H7 (cell line): ENCODE data around the gene PHRF1. TPM values are rescaled to one million over a fixed set of nuclear protein-coding genes. Genes with fewer than 3 reads are reported as not detected.
A peak's percentile ranks its signal among the peaks of the same experiment; 100 is the strongest.
"Not testable (repeated sequence)": the region's sequence is repeated elsewhere in the genome, so short reads cannot be mapped to it uniquely, and the experiment has no call there.

ENCODE experiments used
- DNase-seq: peaks from one replicate; pipeline ENCODE4 v3.0.0; 2012
- H3K27me3 ChIP-seq: 2 replicates; pipeline ENCODE4 v1.6.0; 2011; ENCODE audit warnings: mild to moderate bottlenecking, low read length; ENCODE audit not compliant: control insufficient read depth, insufficient read depth
- H3K36me3 ChIP-seq: replicated peaks from 2 replicates; pipeline ENCODE4 v1.5.1; 2011; ENCODE audit warnings: low read length; ENCODE audit not compliant: control insufficient read depth, insufficient read depth
- H3K4me3 ChIP-seq: 2 replicates; pipeline ENCODE4 v1.5.1; 2011; ENCODE audit warnings: low read depth, mild to moderate bottlenecking, control low read depth, low read length, moderate library complexity; ENCODE audit not compliant: insufficient read depth
- total RNA-seq: library from RNA; depleted of rRNA; stranded (reverse); fragments of >200 nt; shearing (Covaris generic); gene quantifications from 2 replicates; pipeline ENCODE4 v1.2.3, GENCODE V29; 2014

Gene PHRF1
- total RNA-seq, 1 experiment from 2014 or later, result 42.1 TPM

DNA sequence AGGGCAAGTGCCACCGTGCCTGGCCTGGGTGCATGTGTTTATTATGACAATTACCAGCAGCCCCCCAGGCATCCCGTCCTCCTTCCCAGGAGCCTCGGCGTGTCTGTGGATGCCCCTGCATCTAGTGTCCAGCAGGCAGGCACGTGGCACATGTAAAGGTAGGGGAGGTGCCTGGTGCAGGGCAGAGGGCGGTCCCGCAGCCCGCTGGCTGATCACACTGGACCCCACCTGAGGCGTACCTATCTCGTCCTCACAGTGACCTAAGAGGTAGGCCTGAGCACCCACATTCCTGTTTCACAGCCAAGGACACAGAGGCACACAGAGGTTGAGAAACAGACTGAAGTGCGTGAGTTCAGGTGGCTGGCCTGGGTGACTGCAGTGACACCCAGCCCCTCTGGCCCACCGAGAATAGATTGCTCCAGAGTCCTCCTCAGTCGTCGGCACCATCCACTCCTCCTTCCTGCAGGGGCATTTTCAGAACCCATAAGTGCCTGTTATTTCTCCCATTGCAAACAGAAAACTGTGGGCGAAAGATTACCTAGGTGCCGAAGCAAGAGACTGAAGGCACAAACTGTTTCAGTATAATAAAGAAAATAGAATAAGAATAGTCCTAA lies 3.0 kb upstream of the PHRF1 start:
- Histone ChIP-seq H3K36me3 (no peaks in the 10 kb centered on the region), H3K27me3 (peaks cover 23% of the 10 kb centered on the region), H3K4me3 (no peak overlapping the region)
- DNase-seq, result no peak

DNA sequence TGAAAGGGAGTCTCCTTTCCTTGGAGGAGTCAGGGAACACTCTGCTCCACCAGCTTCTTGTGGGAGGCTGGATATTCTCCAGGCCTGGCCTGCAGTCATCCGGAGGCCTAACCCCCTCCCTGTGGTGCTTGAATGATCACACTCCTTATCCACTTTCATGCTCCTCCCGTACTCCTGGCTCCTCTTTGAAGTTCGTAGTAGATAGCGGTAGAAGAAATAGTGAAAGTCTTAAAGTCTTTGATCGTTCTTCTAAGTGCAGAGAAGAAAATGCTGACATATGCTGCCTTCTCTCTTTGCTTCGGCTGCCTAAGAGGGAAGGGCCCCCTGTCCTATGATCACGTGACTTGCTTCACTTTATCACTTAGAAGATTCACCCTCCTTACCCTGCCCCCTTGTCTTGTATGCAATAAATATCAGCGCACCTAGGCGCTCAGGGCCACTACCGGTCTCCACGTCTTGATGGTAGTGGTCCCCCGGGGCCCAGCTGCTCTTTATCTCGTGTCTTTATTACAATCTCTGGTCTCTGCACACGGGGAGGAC lies 2.2 kb upstream of the PHRF1 start:
- H3K36me3 ChIP-seq, H3K4me3 ChIP-seq, DNase-seq: not testable (repeated sequence)
- H3K27me3 ChIP-seq, result peaks cover 20% of the 10 kb centered on the region

DNA sequence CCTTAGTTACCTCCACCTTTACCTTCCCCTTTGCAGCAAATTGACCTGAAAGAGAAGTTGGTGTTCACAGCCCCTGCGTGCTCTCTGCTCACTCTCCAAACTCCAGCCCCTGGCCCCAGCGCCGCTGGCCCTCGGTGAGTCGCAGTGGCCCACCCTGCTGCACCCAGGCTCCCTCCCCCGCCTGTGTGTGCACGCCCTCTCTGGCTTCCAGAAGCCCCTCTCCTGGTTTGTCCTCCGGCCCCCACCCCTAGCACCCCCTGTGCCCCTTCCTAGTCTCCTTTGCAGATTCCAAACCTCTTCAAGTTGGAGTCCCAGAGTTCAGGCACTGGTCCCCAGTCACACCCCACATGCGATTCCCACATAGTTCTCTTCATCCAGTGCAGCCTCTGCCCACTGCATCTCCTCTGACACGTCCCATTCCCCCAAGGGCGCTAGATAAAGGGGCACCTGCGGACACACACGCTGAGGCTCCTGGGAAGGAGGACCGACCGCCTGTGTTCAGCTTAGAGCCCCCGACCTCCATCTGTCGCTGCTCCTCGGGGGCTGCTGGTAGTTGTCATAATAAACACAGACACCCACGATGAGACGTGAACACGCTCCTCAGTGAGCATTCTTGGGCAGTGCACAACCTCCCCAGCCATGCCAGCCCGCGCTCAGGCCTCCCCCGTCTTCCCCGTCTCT lies 1.5 kb upstream of the PHRF1 start:
- H3K27me3 ChIP-seq, result peaks cover 18% of the 10 kb centered on the region
- no peaks in the 10 kb centered on the region; the same call in 1 of the 2 replicates for H3K36me3 ChIP-seq
- no peak for DNase-seq
- H3K4me3 ChIP-seq, result peak overlapping the region; percentile 70

DNA sequence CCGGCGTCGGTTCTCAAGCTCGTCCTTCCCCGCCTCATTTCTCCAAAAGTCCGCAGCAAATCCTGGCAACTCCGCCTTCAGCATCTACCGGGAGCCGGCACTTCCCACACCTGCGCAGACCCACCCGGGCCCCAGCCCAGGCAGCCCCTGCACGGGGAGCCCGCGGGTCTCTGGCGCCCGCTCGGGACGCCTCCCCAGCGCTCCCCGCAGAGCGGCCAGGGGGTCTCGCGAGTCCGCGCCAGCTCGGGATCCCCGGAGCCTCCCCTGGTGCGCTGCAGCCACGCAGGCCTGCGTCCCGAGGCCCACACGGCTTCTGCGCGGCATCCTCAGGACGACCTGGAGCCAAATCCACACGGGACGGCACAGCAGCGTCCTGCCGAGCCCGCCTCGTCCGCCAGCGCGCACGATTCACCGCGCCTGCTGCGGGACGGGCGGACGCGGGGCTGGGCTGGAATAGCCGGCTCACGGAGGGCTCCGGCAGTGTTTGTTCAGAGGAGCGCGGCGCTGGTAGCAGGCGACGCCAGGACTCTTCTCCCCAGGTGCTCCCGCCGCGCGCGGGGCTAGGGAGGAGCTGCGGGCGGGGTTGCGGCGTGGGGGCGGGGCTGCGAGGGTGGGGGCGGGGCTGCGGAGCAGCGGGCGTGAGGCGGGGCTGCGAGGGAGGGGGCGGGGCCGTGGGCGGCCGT lies 816 bp upstream of the PHRF1 start:
- peak overlapping the region; percentile 70 for H3K4me3 ChIP-seq
- peak; percentile 83 for DNase-seq
- H3K36me3 ChIP-seq, result no peaks in the 10 kb centered on the region; the same call in 1 of the 2 replicates
- H3K27me3 ChIP-seq, result peaks cover 18% of the 10 kb centered on the region

DNA sequence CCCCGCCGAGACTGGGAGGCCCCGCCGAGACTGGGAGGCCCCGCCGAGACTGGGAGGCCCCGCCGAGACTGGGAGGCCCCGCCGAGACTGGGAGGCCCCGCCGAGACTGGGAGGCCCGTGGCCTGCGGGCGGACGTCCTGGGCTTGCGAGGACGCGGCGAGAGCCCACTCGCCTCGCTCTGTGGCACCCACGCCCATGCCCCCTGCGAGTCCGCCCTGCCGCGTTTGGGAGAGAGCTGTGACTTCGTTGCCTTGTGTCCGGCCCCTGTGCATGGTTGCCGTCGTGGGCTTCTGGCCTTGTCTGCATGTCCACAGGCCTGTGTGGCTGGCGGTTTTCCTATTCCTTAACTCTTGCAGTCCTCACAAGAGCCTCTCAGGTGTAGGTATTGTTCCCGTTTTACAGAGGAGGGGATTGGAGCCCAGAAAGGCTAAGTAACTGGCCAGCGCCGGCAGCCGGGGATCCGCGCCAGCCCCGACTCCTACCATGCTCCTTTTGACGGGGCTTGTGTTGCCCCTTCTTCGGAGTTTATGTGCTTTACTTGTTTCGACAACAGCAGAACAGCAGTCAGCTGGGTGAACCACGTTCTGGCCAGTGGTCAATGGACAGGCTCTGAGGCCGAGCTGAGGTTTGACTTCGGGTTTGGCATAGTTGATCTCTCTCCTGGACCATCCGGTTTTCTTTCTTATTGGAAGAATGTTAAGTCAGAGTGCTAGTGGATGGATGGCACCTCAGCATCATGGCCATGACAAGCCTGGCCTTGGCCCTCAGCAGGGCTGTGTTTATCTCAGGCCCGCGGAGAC lies 741 bp downstream of the PHRF1 start:
- no peak for DNase-seq
- Histone ChIP-seq H3K4me3 (peak overlapping the region; percentile 91), H3K36me3 (peaks cover 6% of the 10 kb centered on the region), H3K27me3 (peaks cover 18% of the 10 kb centered on the region)

DNA sequence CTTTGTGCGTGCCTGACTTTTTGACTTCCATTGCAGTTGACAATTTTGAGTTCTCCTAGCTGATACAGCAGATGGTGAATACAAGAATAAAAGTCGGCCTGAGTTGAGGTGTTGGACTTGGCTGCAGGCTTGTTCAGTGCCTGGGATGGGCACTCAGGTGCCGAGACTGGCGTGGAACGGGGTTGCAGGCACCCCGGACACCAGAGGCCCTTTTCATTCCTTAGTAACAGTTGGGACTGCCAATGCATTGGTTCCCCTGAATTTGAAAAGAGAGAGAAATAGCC lies 1.3 kb downstream of the PHRF1 start:
- Histone ChIP-seq H3K4me3 (peak overlapping the region; percentile 91; the same call in 1 of the 2 replicates), H3K36me3 (peaks cover 6% of the 10 kb centered on the region), H3K27me3 (peaks cover 18% of the 10 kb centered on the region)
- DNase-seq, result no peak

DNA sequence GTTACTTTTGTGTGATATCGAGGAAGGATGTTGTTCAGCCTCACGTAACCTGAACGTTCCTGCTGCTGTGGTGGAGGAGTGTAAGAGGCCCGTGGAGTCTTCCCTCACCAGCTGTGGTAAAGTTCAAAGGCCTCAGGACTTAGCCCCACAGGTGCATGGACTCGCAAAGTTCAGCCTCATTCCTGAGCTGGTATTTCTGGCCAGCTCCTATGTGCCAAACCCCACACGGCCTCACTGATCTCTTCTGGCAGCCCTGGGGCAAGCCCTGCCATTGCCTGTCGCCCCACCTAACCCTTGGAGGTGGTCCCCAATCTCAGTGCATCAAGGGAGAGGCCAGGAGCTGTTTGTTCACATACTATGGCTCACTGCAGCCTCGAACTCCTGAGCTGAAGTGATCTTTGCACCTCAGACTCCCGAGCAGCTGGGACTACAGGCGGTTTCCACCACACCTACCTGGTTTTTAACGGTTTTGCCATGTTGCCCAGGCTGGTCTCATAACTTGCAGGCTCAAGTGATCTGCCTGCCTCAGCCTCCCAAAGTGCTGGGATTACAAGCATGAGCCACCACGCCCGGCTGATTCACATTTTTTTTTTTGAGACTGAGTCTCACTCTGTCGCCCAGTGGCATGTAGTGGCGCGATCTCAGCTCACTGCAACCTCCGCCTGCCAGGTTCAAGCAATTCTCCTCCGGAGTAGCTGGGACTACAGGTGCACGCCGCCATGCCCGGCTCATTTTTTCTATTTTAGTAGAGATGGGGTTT lies 2.2 kb downstream of the PHRF1 start:
- Histone ChIP-seq H3K36me3 (peaks cover 8% of the 10 kb centered on the region), H3K4me3 (no peak overlapping the region), H3K27me3 (peaks cover 15% of the 10 kb centered on the region)
- no peak for DNase-seq

DNA sequence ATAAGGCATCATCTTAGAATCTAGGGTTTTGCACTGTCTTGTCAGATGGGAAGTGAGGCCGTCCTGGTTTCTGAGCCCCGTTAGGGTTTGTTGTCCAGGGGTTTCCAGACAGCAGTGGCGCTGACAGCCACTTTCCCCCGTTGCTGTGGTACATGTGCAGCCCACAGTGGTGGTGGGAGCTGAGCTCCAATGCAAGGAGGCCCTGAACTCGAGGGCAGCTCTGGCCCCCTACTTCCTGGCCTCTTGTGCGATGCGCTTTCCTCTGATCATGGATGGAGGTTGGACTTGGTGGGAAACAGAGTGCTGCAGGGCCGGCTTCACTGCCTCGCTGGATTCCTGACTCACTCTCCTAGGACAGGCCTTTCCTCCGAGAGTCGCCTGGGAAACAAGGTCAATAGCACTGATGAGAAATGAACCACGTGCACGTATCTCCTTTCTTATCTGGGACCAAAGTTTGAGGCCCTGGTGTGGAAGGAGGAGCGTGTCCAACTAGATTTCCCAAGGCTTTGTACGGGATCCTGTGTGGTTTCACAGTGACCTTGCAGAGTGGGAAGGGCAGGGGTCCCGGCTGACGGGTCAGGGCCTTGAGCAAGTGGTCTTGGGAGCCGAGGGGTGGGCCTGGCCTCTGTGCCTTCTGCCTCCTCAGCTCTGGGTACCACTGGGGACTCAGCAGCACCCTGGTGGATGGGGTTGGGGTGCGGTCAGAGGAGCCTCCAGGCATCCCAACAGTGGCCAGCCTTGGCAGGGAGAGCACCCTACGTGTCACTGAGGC lies 3.7 kb downstream of the PHRF1 start:
- H3K36me3 ChIP-seq, result peaks cover 13% of the 10 kb centered on the region
- no peak for DNase-seq
- no peak overlapping the region for H3K4me3 ChIP-seq
- H3K27me3 ChIP-seq, result peaks cover 6% of the 10 kb centered on the region

DNA sequence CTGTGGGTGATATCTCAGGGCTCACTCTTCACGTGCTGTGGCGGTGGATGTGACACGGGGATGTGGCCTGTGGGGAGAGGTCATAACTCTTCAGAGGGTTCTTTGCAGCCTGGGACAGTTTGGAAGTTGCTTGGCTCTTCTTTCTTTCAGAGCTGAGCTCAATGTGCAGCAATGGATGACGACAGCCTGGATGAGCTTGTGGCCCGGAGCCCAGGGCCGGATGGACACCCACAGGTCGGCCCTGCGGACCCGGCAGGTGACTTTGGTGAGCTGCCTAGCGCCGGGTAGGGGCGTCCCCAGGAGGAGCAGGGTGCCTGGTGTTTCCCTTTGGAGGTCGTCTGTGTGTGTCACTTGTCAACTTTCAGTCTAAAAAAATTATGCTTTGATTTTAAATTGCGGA lies 5.1 kb downstream of the PHRF1 start:
- no peak for DNase-seq
- Histone ChIP-seq H3K27me3 (no peaks in the 10 kb centered on the region), H3K4me3 (no peak overlapping the region), H3K36me3 (peaks cover 16% of the 10 kb centered on the region)

DNA sequence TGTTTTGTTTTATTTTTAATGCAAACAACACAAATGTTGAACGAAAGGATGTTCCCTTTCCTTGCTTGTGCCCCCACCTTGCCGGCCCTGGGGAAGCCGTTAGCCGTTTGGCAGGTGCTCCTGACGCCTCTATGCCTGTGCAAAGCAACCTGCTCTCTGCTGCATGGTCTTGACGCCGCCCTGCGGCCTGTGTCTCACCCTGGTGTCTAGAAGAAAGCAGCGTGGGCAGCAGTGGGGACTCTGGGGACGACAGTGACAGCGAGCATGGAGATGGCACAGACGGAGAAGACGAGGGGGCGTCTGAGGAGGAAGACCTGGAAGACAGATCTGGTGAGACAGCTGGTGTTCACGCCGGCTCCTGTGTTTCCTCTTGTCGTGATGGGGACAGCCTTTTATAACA lies 5.5 kb downstream of the PHRF1 start:
- H3K4me3 ChIP-seq, result no peak overlapping the region
- H3K36me3 ChIP-seq, result peaks cover 17% of the 10 kb centered on the region
- no peaks in the 10 kb centered on the region for H3K27me3 ChIP-seq
- DNase-seq, result no peak

DNA sequence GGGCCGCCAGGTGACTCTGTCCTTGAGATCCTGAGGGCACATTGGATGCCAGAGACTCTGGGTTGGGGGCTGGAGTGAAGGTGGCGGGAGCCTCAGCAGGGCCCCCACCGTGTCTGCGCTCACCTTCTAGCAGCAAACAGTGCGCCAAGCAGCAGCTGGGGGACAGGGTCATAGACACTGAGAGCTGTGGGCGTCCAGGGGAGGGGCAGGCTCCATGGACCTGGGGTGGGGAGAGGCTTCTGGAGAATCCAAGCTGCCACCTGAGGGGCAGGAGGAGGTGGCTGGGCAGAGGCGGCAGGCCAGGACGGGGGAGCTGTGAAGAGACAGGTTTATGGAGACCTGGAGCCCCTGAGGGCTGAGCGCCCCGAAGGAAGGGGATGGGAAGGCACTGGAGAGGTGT lies 8.0 kb downstream of the PHRF1 start:
- no peak for DNase-seq
- Histone ChIP-seq H3K36me3 (peaks cover 29% of the 10 kb centered on the region), H3K27me3 (no peaks in the 10 kb centered on the region), H3K4me3 (no peak overlapping the region)

DNA sequence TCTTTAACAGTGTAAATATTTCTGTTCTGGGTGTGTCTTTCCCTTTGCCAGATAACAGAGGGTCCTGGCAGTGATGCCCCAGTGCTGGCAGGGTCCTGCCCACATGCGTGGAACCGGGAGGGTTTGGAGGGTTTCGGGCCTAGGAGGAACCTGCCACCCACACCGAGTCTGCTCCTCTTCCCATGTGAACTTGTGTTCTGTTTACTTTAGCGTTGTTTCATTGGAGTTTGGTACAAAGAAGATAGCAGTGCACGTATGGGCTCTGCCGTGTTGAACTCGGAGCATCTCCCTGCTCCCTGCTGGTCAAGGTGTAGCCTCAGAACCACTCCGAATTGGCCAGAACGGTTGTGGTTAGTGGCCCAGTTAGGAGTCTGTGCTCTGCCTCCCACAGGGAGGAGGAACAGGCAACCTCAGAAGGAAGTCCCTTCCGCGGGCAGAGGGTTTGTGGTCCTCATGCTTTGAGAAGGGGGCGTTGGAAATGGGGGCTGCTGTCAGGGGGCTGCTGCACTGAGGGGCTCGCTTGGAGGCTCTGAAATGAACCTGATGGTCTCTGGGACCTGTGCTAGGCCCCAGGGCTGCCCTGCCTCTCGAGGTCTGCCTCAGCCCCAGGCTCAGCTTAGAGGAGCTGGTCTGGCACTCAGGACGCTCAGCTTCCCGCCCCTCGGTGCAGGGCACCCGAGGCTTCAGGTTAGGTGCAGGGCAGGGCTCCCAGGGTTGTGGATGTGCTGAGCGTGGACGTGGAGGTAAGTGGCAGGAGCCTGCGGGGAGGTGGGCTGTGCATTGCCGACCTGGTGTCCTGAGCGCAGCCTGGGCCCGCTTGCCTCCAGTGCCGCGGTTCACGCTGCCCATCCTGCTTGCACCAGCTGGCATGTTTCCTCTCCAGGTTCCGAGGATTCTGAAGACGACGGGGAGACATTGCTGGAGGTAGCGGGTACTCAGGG lies 10.4 kb downstream of the PHRF1 start:
- H3K27me3 ChIP-seq, result no peaks in the 10 kb centered on the region
- peaks cover 36% of the 10 kb centered on the region for H3K36me3 ChIP-seq
- no peak overlapping the region for H3K4me3 ChIP-seq
- no peak for DNase-seq
